Measurements from ENCODE around the gene FAM107B.
"Not testable (repeated sequence)": the region's sequence is repeated elsewhere in the genome, so short reads cannot be mapped to it uniquely, and the experiment has no call there.

FAM107B gene

DNA sequence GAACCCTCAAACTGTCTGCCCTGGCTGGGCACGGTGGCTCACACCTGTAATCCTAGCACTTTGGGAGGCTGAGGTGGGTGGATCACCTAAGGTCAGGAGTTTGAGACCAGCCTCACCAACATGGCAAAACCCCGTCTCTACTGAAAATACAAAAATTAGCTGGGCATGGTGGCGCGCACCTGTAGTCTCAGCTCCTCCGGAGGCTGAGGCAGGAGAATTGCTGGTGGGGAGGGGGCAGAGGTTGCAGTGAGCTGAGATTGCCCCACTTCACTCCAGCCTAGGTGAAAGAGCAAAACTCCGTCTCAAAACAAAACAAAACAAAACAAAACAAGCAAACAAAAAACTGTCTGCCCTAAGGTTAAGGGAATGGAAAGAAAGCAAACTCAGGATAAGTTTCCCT is 115.6 kb downstream of the FAM107B start:
- not testable (repeated sequence) for DNase-seq

DNA sequence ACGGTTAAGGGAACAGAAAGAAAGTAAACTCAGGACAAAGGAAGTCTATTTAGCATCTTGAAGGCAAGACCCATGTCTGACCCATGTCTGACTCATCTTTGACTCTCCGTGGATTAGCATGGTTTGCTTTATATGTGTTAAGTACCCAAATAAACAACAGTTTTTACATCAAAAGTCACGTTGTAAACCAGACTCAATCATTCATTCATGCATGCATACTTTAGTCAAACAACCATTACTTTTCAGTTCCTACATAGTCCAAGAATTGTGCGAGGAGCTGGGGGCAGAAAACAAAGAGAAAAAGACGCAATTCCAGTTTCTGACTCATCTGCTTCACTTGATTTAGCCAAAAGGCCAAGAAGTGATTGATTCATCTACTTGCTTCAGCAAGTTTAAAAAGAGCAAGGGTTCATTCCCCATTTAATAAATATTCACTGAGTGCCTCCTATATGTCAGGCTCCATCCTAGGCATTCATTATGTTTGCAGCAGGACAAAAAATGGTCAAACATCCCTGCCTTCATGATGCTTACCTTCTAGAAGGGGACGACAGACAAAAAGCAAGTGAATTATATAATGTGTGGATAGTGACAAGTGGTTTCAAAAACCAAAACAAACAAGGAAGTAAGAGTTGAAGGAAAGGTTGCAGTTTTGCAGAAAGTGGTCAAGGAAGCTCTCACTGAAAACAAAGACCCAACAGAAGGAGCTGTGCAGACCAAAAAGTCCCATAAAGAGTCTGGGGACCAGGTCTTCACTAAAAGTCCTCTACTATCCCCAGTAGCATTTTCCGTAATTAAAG is 116.2 kb downstream of the FAM107B start:
- no peak for DNase-seq

DNA sequence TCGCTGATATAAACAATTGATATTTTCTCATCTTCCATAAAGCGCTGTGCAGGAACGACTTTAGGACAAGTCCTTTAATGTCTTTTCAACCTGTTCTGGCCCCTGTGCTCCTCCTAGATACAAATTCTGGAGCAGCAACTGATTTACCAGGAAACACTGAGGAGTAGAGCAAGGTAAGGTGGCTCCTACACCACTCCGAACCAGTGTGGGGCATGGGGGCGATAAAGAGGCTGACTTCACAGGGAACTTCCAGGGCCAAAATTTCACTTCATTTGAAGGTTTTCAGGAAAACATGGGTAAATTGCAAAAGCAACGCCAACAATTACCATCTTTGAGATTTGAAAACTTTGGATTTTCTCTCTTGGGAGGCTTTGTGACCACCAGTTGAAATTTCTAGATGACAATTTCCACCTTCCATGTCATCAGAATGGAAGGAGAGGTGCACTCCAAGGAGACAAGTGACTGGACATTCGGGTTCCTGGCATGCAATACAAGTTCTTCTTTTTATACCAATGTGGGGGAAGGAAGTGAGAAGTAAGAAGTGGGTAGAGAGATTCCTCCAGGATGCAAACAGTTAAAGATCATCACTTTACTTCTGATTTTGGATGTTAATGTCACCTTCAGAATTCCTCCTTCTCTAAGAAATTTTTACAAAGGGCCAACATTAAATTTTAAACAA is 118.5 kb downstream of the FAM107B start:
- DNase-seq, result no peak

DNA sequence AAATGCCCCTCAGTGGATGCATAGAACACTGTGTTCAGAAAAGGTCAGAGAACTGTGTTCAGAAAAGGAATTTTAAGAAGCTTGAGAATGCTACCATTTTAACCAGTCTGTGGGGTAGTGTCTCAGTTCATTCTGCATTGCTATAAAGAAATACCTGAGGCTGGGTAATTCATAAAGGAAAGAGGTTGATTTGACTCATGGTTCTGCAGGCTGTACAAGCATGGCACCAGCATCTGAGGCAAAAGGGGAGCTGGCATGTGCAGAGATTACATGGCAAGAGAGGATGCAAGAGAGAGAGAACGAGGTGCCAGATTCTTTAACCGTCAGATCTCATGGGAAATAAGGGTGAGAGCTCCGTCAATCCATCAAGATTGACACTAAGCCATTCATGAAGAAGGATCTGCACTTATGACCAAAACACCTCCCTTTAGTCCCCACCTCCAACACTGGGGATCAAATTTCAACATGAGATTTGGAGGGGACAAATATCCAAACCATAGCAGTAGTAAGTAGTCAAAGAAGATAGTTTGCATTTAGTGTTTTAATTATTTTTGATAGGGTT is 119.8 kb downstream of the FAM107B start:
- no peak for DNase-seq

DNA sequence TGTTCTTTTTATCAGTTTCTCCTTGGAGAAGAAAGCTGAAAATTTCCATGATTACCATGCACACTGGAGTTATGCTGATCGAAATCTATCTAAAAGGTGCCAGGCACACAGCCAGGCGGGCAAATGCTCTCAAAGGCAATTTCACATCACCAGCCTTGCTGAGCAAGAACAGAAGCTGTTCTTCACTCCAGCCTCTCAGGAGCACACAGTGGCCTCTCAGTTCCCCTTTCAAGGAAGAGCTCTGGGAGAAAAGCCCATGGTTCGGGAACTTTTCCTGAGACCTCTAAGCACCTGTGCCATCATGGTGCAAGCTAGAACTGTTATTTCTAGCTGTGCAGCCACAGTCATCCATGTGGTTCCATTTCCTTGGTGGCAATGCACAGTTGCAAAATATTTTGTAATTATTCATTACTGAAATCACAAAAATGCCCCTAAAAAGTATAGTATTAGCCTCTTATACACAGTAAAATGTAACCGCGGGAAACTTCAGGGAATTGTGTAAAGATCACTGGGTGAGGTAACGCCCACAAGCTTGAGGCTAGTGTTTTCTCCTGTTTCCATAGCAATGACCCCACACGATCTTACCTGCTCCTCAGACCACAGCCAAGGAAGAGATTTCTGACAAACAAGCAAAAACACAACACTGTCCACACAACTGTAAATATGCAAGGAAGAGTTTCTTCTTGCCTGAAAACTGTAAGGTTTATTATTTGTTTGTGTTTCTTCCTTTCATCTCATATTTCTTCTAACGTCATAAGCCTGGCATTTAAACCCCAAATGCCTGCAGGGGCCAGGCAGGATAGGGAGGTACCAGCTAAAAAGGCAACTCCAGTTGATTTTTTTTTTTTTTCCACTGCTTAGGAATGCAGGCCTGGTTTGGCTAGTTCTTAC is 121.2 kb downstream of the FAM107B start:
- DNase-seq, result peak; percentile 39

DNA sequence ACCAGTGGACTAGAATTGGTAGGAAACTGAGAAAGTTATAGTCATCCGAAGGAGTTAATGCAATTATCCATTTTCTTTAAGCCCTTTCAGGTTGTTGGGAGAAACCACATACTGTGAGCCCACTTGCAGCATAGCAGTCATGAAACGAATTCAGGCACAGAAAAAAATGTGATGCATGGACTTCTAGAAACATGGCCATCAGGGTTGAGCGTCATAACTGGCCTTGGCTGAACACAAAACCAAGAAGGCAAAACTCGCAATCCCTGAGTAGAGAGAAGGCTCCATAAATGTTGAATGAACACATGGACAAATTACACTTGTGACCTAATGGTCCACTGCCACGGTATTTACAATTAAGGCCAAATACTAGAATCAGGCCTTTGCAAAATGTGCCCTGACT is 121.9 kb downstream of the FAM107B start:
- DNase-seq, result no peak

DNA sequence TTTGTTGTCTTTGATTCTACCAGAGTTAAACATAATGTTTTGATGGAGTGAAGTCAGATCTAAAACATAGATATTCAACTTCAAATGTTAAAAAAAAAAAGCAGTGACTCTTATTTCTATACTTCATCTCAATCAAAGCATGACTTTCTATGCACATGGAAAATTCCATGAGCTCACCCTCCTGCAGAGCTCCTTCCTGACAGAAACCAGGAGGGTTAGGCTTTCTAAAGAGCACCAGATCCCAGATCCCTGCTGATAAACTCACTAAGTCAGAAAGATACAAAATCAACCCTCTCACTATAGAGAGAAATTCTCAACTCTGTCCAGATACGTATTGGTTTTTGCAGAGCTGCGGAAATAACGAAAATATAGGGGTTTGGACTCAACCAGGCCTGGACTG is 122.6 kb downstream of the FAM107B start:
- DNase-seq, result no peak

DNA sequence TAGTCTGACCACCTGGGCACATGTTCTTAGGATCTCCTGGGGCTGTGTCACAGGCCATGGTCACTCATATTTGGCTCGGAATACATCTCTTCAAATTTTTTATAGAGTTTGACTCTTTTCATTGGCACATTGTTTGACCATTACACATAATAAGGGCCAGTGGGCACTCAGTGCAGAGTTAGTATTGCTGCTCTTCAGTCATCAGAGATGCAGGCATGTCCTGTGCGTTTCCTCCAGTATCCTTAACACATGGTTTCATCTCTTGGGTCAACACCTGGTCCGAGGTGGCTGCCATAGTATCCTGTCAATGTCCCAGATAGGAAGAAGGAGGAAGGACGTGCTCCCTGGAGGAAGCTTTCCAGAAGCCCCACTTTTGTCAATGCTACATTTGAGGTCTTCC is 125.0 kb downstream of the FAM107B start:
- no peak for DNase-seq

DNA sequence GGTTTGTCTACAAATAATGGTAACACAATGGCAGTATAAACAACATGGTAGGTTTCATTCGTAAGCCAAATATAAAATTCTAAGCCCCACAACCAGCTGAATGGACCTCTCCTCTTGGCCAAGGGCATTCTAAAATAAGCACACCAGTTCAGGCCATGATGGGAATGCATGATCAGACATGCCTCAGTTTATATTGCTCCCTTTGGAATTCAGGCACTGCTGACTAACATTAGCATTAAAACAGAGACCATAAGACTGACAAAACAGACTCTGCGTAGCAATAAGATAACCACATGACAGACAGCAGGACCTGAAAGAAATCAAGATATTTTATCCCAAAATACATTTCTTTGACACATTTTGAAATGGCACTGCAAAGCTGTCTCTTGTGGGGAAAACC is 125.8 kb downstream of the FAM107B start:
- DNase-seq, result no peak

DNA sequence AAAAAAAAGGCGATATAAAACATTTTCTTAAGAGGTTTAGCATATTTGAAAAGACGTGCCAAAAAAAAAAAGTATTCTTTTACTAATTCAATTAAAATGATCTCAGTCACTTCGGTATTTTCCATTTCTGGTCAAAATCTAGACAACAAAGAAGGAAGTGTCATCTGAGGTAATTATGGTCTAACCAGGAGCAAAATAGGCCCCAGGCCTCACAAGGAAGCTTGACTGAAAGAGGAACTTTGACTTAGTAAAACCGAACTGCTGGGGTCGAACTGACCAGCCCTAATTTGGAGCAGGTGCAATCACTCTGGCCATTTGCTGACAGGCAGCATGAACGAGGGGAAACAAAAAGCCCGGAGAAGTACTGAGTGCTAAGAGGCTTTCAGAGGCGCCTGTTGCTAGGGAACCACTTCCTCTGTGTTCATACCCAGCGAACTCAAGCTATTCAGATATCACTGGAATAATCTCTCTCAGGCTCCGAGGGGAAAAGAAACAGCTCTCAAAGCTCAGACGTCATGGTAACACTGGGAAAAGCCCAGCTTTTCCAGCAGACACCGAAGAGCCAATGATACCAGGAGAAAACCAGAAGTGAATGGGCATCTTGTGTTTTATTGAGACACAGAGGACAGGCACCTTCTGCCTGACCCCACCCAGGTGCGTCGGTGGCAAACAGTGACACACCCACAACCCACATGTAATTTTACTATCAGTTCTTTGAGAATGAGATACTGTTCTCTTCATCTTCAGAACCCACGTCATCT is 126.5 kb downstream of the FAM107B start:
- peak; percentile 64 for DNase-seq

DNA sequence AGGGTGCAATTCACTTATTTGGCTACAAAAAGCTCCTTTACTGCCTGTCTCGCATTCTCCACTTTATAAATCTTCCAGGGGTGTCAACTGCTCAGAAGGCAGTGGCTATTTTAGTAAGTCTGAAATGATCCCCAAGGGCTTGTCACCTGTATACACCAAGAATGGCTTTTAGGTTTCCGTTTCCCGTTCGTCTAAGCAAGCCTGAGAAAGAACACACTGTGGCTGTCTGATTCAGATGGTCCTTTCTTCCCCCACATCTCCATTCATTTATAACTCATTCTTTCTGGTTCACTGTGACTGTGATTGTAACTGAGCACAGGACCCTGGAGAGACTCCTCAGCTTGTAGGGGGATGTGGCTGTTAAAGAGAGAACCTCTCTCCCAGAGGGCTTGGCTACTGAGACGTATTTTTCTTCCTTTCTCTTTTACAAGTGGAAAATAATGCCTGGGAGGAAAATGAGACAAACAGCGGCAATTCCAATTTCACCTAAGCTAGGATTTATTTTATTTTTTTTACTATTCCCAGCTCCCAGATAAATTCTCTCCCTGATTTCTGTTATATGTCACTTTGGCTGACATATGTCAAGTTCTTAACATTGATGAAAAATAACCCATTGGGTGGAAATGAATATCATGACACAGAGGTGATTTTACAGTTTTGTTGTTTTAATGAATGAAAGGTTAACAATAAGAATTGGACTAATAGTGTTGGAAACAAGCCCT is 129.3 kb downstream of the FAM107B start:
- DNase-seq, result no peak

DNA sequence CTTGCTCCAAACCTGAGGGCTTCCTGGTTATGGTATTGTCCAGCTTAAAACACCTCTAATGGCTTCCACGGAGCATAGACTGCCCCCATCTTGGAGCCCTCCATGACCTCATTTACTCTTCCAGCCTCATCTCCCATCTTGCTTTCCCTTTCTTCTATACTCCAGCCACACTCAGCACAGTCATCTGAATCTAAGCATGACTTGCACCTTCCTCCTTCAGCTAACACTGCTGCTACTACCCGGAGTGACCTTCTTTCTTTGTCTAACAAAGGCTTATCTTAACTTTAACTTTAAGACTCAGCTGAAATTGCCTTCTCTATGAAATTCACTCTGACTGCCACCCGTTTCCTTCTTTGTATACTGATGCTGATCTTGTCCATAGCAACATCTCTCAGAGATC is 135.1 kb downstream of the FAM107B start:
- no peak for DNase-seq

DNA sequence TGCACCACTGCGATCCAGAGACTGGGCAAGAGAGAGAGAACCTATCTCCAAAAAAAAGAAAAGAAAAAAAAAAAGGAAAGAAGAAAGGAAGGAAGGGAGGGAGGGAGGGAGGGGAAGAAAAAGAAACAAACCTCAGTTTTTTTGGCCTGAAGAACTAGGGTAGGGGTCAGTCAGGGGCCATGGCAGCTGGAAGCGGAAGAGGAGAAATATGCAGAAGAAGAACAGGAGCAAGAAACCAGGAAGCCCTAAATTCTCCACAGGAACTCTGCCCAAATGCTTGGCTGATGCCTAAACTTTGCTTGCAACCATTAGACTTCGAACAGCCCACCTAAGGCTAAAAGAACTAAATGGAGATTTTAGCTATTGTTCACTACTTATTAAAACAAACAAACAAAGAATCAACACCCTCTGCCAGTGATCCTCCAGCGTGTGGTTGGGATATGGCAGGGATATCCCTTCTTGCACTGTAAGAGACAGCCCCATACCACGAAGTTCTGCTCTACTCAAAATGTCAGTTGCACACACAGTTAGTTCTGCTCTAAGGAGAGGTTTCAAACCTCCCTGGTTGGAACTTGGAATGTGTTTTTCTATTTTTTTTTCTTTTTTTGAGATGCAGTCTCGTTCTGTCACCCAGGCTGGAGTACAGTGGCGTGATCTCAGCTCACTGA is 139.5 kb downstream of the FAM107B start:
- DNase-seq, result no peak

DNA sequence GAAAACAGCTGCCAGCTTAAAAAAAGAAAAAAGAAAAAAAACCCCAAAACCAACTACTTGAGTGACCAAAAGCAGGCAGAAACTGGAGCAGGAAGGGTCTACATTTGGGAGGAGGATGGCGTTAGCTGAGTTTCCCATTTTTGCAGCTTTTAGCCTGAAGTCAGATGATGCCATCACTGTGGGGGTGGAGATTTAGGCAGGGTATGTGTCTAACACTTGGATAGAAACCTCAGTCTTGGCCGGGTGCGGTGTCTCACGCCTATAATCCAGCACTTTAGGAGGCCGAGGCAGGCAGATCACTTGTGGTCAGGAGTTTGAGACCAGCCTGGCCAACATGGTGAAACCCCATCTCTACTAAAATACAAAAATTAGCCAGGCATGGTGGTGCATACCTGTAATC is 140.1 kb downstream of the FAM107B start:
- DNase-seq, result not testable (repeated sequence)

DNA sequence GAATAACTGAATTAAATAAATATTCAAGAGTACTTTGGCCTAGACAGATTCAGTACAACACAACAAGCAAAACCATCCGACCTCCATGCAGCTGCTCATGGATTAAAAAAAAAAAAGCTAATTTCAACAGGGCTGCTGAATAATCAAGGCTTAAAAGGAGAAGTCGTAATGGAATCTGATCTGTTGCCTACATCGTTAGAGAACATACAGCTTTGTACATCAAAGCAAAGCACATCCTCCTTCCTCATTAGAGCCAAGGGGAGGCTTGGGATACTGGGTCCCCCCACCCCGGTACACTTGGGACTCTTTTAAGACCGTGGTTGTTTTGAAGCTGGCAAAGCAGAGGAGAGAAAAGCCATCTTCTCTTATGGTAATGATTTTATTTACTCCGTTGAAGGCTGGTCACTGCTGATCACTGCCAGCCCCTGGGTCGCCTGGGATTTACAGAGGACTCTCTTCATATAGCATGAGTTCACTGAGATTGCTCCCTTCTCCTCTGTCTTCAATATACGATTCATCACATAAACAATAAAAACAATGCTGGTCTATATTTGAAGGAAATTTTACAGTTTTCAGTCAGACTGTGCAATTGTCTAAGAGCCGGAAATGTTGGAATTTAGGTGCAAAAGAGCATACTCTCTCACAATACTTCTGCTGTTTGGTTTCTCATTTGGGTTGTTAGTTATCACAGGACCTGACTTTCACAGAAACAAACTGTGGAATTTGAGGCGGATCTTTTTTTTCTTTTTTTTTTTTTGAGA is 148.8 kb downstream of the FAM107B start:
- no peak for DNase-seq

DNA sequence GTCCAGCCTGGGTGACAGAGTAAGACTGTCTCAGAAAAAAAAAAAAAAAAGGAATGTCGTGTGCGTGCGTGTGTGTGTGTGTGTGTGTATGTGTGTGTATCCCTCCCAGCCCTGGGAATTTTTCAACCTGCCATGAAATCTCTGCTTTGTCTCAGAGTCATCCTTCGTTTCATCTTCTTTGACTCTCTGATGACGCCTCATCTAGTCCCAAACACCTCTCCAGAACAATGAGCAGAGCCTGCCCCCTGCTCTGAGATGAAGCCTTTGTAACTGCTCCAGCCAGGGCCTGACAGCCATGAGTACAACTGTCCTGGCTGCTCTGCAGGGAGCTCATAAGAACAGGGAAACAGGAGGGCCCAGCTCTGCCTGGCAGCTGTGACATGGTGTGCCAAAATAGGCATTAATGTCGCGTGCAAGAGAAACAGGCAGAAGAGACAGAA is 149.5 kb downstream of the FAM107B start:
- DNase-seq, result peak; percentile 8

DNA sequence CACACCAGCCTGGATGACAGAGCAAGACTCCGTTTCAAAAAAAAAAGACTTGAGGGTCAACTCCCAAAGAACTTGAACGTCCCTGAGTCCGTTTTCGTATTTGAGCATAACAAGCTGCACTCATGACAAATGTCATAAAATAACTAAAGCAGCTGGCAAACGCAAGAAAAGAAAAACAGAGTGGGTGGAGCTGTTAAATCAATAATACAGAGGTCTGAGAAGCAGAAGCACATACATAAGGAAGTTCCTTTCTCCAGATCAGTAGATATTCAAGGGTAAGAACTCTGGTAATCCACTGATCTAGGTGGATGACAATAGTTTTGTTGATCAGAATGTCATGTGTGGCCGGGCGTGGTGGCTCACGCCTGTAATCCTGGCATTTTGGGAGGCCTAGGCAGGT is 150.1 kb downstream of the FAM107B start:
- DNase-seq, result no peak

DNA sequence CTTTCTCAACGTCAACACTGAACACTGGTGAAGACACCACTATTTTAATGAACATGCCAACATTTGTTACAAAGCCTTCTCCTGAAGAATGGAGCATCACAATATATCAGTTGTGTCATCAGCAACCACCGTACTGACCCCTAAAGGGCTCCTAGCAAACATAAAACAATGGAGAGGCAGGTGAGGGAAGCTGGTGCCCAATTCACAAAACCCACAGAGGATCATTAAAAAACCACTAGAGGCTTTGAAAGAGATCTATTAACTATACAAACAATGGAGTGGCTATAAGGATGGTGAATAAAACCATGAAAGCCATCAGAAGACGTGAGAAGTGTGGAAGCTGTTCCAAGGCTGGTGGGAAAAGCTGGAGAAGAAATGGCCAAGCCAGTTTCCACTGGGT is 150.8 kb downstream of the FAM107B start:
- no peak for DNase-seq

DNA sequence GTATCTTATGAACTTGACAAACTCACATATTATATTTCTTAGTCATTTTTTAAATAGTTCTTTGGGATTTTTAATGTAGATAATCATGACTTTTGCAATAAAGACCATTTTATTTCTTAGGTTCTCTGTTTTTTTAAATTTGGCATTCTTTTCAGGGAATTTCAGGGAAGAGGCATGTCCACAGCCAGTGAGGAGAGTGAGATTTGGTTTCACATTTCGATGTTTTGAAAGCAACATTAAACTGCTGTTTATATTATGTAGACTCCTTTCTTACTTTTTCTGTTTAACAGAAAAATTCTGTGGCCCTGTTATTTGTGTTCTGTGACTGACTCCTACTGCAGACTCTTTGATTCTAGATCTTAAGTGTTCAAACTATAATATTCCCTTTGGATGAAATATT is 153.7 kb downstream of the FAM107B start:
- no peak for DNase-seq

DNA sequence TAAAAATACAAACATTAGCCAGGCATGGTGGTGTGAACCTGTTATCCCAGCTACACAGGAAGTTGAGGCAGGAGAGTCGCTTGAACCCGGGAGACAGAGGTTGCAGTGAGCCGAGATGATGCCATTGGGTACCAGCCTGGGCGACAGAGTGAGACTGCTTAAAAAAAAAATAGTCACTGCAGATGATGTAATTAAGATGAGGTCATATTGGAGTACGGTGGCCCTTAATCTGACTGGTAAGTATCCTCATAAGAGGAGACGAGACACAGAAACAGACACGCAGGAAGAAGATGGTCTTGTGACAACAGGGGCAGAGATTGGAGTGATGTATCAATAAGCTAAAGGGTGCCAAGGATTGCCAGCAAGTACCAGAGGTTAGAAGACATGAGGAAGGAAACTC is 156.0 kb downstream of the FAM107B start:
- no peak for DNase-seq

Data from NCI-H2227 treated with DMSO at 0.1 percent for 48 hours (cell line).